NCI-H345 treated with DMSO at 0.1 percent for 48 hours (cell line): ENCODE data around the gene VTI1B.

Experiments used
- DNase-seq: peaks from one replicate; lab custom pipeline; 2025; ENCODE audit not compliant: unreplicated experiment; lab: John Stamatoyannopoulos, UW

Gene VTI1B

DNA sequence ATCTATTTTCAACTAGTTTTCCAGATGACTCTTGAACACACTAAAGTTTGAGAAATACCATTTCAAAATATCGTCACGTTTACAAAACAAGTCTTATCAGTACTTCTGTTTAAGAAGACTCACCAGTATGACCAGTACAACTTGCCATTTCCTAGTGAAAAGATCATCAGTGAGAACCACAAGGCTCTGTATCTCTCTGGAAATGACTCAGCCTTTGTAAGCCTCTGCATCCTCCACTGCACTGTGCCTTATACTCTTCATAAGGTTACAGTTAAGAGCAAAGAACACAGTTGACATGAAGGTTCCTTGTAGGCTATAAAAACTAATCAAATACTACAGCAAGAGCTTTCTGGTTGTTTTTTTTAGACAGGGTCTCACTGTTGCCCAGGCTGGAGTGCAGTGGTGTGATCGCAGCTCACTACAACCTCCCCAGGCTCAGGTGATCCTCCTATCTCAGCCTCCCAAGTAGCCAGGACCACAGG is 5.7 kb upstream of the VTI1B start:
- DNase-seq, result no peak

DNA sequence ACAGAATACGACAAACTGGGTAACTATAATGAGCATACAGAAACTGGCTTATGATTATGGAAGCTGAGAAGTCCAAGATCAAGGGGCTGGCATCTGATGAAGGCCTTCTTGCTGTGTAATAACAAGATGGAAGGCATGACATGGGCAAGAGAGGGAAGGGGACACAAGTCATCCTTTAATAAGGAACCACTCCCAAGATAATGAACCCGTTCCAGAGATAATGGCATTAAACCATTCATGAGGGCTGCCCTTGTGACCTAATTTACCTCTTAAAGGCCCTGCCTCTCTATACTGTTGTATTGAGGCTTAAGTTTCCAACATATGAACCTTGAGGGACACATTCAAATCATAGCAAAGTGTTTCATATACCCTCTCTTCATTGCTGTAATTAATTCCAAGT is 4.6 kb upstream of the VTI1B start:
- DNase-seq, result no peak

DNA sequence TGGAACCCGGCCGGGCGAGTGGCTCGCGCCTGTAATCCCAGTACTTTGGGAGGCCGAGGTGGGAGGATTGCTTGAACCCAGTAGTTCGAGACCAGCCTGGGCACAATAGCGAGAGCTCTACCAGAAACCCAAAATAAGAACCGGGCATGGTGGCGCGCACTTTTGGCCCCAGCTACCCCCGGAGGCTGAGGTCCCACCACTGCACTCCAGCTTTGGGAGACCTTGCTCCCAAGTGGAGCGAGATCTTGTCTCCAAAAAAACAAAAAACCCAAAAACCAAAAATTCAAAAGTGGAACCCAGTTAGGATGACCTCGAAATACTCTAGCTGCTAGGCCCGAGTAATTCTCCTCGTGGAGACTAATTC is 769 bp upstream of the VTI1B start:
- no peak for DNase-seq

DNA sequence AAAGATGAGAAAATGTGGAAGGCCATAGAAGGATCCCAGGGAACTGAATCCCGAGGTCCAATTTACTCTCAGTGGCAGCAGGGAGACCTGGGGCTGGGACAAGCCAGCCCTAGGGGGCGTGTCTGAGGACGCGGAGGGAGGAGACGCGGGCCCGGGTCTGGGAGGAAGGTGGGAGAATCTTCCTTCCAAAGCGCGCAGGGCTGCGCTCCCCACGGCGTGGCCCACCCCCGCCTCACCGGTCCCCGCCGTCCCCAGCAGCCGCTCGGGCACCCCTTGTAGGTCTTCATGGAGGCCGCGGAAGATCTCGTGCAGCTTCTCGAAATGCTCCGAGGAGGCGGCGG is 323 bp downstream of the VTI1B start:
- DNase-seq, result peak; percentile 63

DNA sequence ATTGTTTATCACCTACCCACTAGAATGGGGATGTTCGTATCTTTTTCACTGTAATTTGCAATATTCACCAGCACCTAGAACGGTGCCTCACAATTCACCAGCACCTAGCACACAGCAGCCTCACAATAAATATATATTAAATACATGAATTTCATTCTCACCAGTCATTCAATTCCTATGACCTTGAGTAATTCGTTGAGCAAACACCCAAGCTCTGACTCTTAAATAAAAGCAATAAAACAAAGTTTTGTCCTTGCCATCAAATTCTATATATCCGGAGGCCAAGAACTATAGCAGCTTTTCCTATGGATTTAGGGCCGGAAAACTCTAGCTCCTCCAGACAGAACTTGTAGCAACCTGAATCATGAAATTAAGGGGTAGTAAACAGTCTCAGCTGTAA is 981 bp downstream of the VTI1B start:
- no peak for DNase-seq

DNA sequence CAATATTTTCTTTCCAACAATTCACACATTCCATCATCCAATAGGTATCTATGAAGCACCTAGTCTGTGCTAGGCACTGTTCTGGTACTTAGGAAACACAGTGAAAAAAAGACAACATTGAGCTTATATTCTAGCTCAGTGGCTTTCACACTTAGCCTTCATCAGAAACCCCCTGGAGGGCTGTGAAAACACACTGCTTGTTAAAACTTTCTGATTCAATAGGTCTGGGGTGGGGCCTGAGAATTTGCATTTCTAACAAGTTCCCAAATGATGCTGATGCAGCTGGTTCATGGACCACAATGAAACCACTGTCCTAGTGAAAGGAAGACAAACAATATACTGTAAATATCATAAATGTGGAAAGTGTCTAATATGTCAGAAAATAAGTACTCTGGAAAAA is 5.9 kb downstream of the VTI1B start:
- DNase-seq, result no peak

DNA sequence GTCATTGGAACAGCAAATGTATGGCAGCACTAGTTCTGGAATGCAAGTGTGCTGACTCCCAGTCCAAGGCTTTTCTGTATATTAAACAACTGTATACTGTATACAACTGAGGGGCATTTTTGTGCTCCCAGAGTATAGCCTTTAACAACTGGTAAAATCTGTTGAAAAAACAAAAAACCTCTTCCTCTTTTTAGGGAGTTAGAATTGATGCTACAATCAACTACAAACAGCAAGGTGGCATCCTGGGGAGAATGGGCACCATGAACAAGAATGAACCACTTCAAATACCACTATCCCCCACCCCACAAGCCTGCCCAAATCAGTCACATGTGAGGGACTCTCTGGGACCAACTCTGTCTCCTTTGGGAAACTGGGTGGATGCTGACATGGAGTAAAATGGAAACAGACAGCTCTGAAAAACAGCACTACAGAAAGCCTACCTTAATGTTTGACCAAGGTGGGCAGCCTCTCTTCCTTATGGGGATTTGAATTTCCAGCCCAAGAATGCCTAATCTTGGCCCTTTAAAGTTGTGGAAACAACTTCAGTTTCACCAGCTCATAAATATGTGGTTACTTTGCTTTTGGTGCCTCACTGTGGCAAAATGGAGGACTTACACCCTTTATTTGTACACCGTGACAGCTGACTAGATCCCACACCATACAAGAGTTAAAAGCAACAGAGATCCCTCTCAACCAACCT is 7.5 kb downstream of the VTI1B start:
- DNase-seq, result no peak

DNA sequence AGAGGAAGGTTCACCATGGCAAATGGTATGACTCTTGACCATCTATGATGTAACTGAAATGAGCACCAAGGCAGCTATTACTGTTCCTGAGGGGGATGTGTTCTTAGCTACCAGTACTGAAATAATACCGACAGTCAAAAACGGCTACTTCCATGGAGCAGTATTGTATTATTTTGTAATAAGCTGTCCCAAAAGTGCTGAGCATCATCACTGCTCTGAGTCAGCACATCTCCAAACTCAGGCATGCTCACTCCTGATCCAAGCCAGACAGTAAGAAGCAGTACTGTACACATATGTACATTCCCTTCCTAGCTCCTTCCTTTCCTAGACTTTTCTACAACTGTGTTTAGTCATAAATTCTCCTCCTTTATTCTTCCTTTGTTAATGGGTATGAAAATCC is 8.6 kb downstream of the VTI1B start:
- no peak for DNase-seq

DNA sequence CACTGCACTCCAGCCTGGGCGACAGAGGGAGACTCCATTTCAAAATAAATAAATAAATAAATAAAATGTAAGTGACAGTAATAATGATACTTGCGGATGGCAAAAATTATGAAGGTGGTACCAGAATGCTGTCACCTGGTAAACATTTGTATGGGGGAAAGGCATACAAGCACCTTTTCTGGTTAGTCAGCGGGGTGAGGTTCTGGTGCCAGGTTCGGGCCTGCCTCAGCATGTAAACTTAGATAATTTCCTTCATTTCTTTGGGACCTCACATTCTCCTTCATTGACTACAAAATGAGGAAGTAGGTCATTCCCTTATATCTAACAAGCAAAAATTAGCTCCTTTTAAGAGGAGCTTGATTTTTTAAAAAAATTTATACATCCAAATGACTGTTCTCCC is 10.8 kb downstream of the VTI1B start:
- DNase-seq, result no peak

DNA sequence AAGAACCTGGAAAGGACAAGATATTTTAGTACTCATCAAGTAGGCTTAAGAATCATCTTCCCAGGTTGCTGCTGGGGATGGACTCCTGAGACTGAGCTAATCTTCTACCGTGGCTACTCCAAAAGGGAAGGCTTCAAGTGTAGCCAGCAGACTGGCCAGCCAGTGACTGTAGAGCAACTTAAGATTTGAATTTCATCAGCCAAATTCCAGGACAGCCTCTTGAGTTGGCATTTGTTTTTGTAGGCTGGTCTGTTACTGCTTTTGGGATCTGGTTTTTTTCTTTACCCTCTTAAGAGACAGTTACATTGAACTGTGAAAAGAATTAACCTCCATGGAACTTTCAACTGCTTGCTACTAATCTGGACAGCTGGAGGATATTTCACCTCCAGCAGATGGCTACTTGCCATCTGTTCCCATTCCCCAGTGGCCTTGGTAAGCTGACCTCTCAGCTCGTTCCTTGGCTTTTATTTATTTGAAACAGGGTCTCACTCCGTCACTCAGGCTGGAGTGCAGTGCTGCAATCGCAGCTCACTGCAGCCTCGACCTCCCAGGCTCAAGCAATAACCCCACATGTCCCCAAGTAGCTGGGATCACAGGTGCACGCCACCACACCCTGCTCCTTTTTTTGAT is 20.7 kb downstream of the VTI1B start:
- no peak for DNase-seq

DNA sequence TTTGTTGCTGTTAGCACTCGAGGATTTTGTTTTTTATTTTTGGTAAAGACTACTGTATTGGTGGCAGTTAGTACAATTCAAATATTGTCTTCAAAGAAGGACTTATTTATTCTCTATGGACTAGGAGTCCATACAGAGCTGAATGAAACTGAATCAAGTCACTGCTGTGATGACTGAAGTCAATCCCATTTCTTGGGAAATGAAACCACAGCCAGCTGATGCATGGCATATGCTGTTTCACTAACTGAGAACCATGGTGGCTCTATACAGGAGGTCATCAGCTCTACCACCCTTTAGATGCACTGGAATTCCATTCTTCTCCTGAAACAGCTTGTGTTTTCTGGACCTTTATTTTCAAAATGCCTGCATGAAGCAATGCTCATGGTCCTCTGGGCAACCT is 22.2 kb downstream of the VTI1B start:
- DNase-seq, result no peak

DNA sequence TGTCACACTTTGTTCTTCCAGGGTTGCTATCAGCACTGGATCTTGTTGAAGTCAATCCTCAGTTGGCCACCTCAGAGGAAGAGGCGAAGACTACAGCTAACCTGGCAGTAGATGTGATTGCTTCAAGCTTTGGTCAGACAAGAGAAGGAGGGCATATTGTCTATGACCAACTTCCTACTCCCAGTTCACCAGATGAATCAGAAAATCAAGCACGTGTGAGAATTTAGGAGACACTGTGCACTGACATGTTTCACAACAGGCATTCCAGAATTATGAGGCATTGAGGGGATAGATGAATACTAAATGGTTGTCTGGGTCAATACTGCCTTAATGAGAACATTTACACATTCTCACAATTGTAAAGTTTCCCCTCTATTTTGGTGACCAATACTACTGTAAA is 23.7 kb downstream of the VTI1B start:
- no peak for DNase-seq

DNA sequence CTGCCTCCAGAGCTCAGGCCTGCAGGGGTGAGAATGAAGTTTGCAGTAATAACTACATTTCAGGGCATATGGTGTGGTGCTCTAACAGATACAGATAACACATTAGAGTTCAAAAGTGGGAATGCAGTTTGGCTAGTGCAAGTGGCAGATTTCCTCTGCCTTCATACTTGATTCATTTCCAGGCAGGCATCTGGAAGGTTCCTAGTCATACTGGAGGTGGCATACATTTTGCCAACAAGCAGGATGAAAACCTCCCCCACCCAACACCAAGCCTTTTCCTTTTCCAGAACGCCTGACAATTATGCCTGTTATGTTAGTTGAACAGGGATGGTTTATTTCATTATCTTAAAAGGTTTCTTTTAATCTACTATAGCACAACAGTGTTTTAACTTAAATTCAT is 24.3 kb downstream of the VTI1B start:
- no peak for DNase-seq

DNA sequence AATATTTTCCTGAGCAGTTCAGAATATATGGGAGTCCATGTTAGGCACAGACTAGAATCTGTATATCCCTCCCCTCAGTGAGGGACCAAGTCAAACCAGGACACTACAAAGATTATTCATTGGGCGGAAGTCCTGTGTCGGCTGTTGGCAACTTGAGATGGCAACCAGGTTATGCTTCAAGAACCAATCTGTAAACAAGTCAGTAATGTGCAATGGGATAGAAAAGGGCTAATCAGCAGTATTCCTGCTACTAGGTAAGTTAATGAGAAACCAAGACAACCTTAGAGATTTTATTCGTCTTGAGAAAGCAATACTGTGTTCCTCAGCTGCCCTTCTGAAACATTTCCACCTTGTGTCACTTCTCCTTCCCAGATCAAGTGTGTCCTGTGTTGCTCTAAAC is 28.3 kb downstream of the VTI1B start:
- DNase-seq, result no peak

DNA sequence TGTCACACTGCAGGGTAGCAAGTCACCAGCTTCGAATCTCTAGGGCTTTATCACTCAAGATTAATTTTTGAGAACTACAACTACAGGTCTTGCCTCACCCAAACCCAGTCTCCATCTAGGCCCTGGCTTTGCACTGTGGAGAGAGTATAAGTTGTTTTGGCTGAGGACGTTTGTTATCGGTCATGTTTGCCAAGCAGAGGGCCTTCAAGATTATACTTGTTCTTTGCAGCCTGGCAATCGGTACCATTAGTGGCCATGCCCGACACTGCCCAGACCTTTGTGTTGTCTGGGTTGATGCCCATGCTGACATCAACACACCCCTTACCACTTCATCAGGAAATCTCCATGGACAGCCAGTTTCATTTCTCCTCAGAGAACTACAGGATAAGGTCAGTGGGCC is 29.0 kb downstream of the VTI1B start:
- DNase-seq, result no peak

DNA sequence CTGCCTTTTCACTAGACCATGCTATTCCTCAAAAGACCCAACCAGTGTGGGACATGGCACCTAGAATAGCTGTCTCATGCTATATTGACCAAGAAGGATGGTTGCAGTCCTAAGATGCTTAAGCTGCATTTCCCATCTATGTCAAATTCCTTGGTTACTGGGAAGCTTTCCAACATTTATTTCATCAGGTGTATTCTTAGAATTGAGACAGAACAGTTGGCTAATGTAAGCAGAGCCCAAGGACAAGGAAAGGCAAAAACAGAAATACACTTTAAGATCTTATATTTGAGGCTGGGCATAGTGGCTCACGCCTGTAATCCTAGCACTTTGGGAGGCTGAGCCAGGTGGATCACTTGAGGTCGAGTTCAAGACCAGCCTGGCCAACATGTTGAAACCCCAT is 30.0 kb downstream of the VTI1B start:
- no peak for DNase-seq

DNA sequence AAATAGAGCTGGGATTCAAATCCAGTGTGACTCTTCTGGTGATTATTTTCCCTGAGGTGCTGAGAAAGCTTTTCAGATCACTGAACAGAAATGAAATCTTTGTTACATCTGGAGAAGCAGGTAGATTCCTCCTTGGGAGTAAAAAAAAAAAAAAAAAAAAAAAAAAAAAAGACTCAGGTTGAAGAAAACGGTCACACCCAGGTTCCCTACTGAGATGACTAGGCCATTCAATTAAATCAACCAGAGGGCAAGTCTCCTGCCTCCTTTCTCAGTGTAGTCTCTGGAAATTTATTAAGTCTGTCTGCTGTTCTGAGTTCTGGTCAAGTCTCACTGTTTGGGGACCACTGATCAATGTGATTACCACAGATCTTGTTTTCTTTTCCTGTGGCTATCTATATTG is 30.7 kb downstream of the VTI1B start:
- no peak for DNase-seq

DNA sequence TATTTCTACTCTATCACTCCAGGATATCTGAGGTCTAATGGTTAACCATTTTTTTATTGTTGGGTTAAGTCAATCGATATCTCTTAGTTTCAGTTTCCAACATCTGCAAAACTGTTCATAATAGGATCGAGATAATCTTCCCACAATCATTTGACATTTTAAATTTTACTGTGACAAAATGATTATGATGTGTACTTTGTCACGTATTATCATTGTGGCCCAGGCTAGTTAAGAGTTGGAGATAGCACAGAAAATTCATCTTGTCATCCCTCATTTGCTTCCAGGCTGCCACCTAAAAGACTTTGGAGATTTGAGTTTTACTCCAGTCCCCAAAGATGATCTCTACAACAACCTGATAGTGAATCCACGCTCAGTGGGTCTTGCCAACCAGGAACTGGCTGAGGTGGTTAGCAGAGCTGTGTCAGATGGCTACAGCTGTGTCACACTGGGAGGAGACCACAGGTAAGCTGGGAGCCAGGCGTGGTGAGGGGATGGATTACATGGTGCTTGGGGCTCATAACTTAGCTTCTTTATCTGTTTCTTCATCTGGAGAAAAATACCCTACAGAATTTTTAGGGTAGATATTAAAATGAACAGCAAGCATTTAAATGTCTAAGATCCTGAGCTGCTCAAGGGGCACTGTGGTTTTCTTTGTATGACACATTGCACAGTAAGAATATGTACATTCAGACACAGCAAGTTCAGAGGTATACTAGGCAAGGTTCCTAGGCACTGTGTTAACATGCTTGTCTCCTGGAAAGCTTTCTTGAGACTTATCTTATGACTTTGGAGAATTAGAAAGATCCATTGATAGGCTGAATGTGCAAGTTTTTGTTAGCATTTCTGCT is 32.3 kb downstream of the VTI1B start:
- no peak for DNase-seq

DNA sequence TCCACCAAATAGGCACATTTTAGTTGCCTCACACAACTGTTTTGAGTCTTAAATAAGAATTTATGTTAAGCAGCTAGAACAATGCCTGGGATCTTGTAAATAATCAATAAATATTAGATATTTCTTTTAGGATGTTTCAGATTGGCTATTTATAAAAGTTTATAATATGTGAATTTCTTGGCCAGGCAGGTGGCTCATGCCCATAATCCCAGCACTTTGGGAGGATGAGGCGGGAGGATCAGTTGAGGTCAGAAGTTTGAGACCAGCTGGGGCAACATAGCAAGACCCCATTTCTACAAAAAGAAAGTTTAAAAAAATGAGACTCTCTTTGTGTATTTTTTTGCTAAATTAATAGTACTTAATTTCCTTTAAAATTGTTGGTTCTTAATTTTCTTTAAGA is 33.0 kb downstream of the VTI1B start:
- no peak for DNase-seq

DNA sequence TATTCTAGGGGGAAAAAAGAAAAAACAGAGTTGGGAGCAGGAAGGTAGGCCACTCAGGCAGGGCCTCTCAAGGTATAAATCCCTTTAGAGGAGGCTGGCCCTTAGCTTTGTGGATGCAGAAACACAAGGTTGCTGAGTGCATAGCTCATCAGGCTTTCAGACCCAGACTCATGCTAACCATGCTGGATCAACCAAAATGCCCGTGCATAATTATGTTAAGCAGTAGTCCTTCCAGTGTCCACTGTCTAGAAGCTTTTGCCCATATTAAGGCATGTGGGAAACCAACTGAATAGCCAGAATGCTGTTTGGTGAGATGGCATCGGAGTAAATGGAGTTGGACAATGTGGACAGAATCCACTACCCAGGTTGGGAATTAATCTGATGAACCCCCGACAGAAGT is 35.8 kb downstream of the VTI1B start:
- DNase-seq, result no peak

DNA sequence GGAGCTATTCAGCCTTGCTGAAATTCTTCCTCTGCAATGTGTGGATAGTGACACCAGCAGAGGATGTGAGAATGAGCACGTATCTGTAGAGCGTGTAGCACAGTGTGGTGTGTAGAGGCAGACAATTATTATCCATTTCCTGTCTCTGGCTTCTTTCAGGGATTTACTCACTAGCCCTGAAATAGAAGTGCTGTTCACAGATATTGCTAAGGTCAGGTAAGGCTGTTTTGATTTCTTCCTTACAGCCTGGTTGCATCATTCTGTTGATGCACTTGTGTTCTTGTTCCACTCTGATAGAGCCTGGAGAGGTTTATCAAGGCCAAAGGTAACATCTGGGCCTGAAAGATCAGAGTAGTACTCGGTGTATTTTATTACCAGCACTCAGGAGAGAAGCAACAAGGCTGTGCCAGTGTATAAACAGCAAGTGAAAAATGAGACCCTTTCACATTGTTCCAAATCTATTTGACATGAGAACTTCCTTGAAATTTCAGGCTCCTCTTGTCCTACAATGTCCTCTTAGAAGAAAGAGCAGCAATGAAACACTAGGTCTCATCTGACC is 38.0 kb downstream of the VTI1B start:
- no peak for DNase-seq
